Vein endothelial cell (primary cell): Measurements from ENCODE around the gene NFATC2IP. TPM values are rescaled to one million over a fixed set of nuclear protein-coding genes. Genes with fewer than 3 reads are reported as not detected.

ENCODE experiments used
- total RNA-seq: library from RNA; depleted of rRNA; stranded (reverse); fragments of >200 nt; gene quantifications from 2 replicates; pipeline ENCODE4 v1.2.3, GENCODE V29; 2012

The NFATC2IP gene
- 32.7 and 36.5 TPM in 2 replicates for total RNA-seq

DNA sequence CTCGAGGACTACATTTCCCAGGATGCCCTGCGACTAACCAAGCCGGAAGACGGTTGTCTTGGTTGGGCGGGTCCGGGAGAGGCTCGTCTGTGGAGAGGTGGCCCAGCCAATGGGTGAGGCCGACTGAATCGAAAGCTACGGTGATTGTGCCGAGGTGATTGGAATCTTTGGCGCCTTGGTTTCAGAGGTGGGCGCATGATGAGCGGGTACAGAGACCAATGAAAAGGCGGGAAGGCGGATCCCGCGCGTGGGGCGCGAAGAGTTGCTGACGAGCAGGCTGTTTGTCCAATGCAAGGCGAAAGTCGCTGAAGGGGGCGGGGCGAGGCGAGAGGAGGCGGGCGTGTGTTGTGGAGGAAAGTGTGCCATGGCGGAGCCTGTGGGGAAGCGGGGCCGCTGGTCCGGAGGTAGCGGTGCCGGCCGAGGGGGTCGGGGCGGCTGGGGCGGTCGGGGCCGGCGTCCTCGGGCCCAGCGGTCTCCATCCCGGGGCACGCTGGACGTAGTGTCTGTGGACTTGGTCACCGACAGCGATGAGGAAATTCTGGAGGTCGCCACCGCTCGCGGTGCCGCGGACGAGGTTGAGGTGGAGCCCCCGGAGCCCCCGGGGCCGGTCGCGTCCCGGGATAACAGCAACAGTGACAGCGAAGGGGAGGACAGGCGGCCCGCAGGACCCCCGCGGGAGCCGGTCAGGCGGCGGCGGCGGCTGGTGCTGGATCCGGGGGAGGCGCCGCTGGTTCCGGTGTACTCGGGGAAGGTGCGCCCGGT, at the start of gene NFATC2IP:
Gene NFATC2IP (plus strand): TSS at position 290 of the 762 bp plus-strand sequence. CDS start 75 bp downstream, at position 365.

GRCh38 chr16:28924762-28925385, 25.9 kb upstream of the NFATC2IP start, which contains the start of gene RABEP2:
TSS of gene RABEP2 (minus strand) at chr16:28925238. CDS start at chr16:28925163, 75 bp downstream.

DNA sequence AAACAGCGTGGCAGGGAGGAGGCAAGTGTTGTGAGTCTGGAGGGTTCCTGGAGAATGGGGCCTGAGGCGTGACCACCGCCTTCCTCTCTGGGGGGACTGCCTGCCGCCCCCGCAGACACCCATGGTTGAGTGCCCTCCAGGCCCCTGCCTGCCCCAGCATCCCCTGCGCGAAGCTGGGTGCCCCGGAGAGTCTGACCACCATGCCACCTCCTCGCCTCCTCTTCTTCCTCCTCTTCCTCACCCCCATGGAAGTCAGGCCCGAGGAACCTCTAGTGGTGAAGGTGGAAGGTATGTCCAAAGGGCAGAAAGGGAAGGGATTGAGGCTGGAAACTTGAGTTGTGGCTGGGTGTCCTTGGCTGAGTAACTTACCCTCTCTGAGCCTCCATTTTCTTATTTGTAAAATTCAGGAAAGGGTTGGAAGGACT, 18.9 kb upstream of the NFATC2IP start, which contains the start of gene CD19:
Gene CD19 (plus strand): TSS at position 171 of the 425 bp plus-strand sequence. CDS start 30 bp downstream, at position 201.

GRCh38 chr16:28974437-28975157, 23.9 kb downstream of the NFATC2IP start, which contains the start of gene SPNS1:
TSS of gene SPNS1 (plus strand) at chr16:28974778. CDS start at chr16:28975152, 374 bp downstream.

DNA sequence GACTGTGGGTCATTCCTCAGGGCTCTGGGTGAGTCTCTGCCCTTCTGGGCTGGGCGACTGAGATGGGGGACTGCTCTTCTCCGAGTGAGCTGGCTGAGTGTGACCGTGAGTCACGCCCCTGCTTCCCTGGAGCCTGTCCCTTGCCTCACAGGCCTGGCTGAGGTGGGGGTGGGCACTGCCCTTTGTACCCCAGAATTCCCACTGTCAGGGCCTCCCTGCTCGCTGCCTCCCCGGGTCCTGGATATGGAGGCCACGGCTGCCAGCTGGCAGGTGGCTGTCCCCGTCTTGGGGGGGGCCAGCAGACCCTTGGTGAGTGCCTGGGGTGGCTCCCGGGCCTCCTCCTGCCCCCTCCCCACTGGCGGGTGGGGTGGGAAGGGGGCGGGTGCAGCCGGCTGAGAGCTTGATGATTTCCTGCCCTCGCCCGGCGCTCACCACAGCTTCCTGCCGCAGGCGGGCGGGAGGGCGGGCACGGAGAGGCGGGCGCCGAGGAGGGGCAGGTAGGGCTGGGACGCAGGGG, 33.9 kb downstream of the NFATC2IP start, which contains the start of gene LAT:
Gene LAT (plus strand): TSS at position 434 of the 517 bp plus-strand sequence. CDS start 366 bp downstream, outside the sequence.

Other genes with a start within 250 kb of the NFATC2IP start
- 84.9 and 123 TPM in 2 replicates for gene EIF3C, start 239.5 kb upstream of the NFATC2IP start, total RNA-seq
- gene NPIPB9, start 199.2 kb upstream of the NFATC2IP start, total RNA-seq: 4.1 and 4.9 TPM in 2 replicates
- gene ATXN2L, start 127.9 kb upstream of the NFATC2IP start, total RNA-seq: 69.8 and 80.0 TPM in 2 replicates
- 145 TPM in 2 replicates for gene TUFM, start 104.6 kb upstream of the NFATC2IP start, total RNA-seq
- gene SH2B1, start 87.1 kb upstream of the NFATC2IP start, total RNA-seq: 17.8 and 19.6 TPM in 2 replicates
- 0.19 and 1.6 TPM in 2 replicates for gene ATP2A1, start 72.4 kb upstream of the NFATC2IP start, total RNA-seq
- 43.4 and 49.7 TPM in 2 replicates for gene RABEP2, start 25.7 kb upstream of the NFATC2IP start, total RNA-seq
- gene CD19, start 19.0 kb upstream of the NFATC2IP start, total RNA-seq: not detected in 2 replicates
- 49.9 and 55.9 TPM in 2 replicates for gene SPNS1, start 23.8 kb downstream of the NFATC2IP start, total RNA-seq
- 0.67 and 2.3 TPM in 2 replicates for gene LAT, start 34.1 kb downstream of the NFATC2IP start, total RNA-seq